GM12891 (cell line): ENCODE results near the gene BCL7A.

Experiments used
- POLR2A ChIP-seq: IDR thresholded peaks from 2 replicates; pipeline ENCODE4 v1.6.1; 2011; ENCODE audit warnings: low read depth, low read length, control low read depth
- POLR2AphosphoS5 ChIP-seq: IDR thresholded peaks from 2 replicates; pipeline ENCODE4 v1.6.1; 2011; ENCODE audit warnings: low read depth, low read length, control low read depth

GRCh38 chr12:122004633-122005071 is 17.0 kb upstream of the BCL7A start:
- TF ChIP-seq POLR2AphosphoS5 (no peak), POLR2A (no peak)
